Measurements from ENCODE around the gene SMIM15. TPM values are rescaled to one million over a fixed set of nuclear protein-coding genes. Genes with fewer than 3 reads are reported as not detected.

Gene SMIM15
- total and polyA plus RNA-seq, 4 donors: 27.1 to 50.3 (median 34.4) TPM

GRCh38 chr5:61142811-61143210 lies 19.5 kb downstream of the SMIM15 start:
- no peak overlapping the region for H3K9ac ChIP-seq (ENCODE audit: insufficient read depth in 1 of 2, low read length in 2 of 2)
- no peaks in the 10 kb centered on the region for H3K36me3 ChIP-seq (ENCODE audit: control insufficient read depth in 4 of 4, insufficient read depth in 4 of 4, low read length in 4 of 4)
- H3K9me3 ChIP-seq (ENCODE audit: control insufficient read depth in 4 of 4, insufficient read depth in 3 of 4, low read length in 3 of 4): no peaks in the 10 kb centered on the region
- DNase-seq (no peak), ATAC-seq (ENCODE audit: insufficient read depth, low FRiP score) (no peak)
- WGBS, 2 donors: 78 to 86% methylated on average over 3 of the region's 3 CpGs
- no peaks in the 10 kb centered on the region for H3K27me3 ChIP-seq (ENCODE audit: control insufficient read depth in 3 of 3, insufficient read depth in 3 of 3, low read length in 2 of 3)
- H3K4me3 ChIP-seq: no peak overlapping the region
- peaks cover 0 to 11% (median 0%) of the 10 kb centered on the region in 5 donors for H3K4me1 ChIP-seq (ENCODE audit: control insufficient read depth in 5 of 5, insufficient read depth in 5 of 5, low read length in 5 of 5)
- no peak for TF ChIP-seq CTCF (IDR thresholded peaks at IDR 0.05; ENCODE audit: control extremely low read depth, extremely low read depth)
- no peak overlapping the region for H3K27ac ChIP-seq (ENCODE audit: low read depth in 1 of 2, low read length in 1 of 2)

- TF ChIP-seq CTCF (IDR thresholded peaks at IDR 0.05; ENCODE audit: control extremely low read depth, extremely low read depth): no peak
- no peak for ATAC-seq (ENCODE audit: insufficient read depth, low FRiP score)
- Histone ChIP-seq H3K36me3 (ENCODE audit: control insufficient read depth in 4 of 4, insufficient read depth in 4 of 4, low read length in 4 of 4) (no peaks in the 10 kb centered on the region), H3K27ac (ENCODE audit: low read depth in 1 of 2, low read length in 1 of 2) (no peak overlapping the region), H3K9me3 (ENCODE audit: control insufficient read depth in 4 of 4, insufficient read depth in 3 of 4, low read length in 3 of 4) (no peaks in the 10 kb centered on the region), H3K9ac (ENCODE audit: insufficient read depth in 1 of 2, low read length in 2 of 2) (no peak overlapping the region), H3K27me3 (ENCODE audit: control insufficient read depth in 3 of 3, insufficient read depth in 3 of 3, low read length in 2 of 3) (no peaks in the 10 kb centered on the region), H3K4me3 (no peak overlapping the region), H3K4me1 (ENCODE audit: control insufficient read depth in 5 of 5, insufficient read depth in 5 of 5, low read length in 5 of 5) (peaks cover 0 to 13% (median 0%) of the 10 kb centered on the region in 5 donors)
- 82 to 84% methylated on average over 1 of the region's 1 CpG for WGBS, 2 donors
- no peak for DNase-seq
Observed at GRCh38 chr5:61142391-61142790, 19.9 kb downstream of the SMIM15 start.

GRCh38 chr5:61141801-61142200 lies 20.5 kb downstream of the SMIM15 start:
- TF ChIP-seq CTCF (IDR thresholded peaks at IDR 0.05; ENCODE audit: control extremely low read depth, extremely low read depth): no peak
- no peak for DNase-seq
- Histone ChIP-seq H3K9me3 (ENCODE audit: control insufficient read depth in 4 of 4, insufficient read depth in 3 of 4, low read length in 3 of 4) (no peaks in the 10 kb centered on the region), H3K9ac (ENCODE audit: insufficient read depth in 1 of 2, low read length in 2 of 2) (no peak overlapping the region), H3K27ac (ENCODE audit: low read depth in 1 of 2, low read length in 1 of 2) (no peak overlapping the region), H3K4me1 (ENCODE audit: control insufficient read depth in 5 of 5, insufficient read depth in 5 of 5, low read length in 5 of 5) (peaks cover 0 to 13% (median 0%) of the 10 kb centered on the region in 5 donors), H3K4me3 (no peak overlapping the region), H3K27me3 (ENCODE audit: control insufficient read depth in 3 of 3, insufficient read depth in 3 of 3, low read length in 2 of 3) (no peaks in the 10 kb centered on the region), H3K36me3 (ENCODE audit: control insufficient read depth in 4 of 4, insufficient read depth in 4 of 4, low read length in 4 of 4) (no peaks in the 10 kb centered on the region)
- no peak for ATAC-seq (ENCODE audit: insufficient read depth, low FRiP score)
- 51 to 82% methylated on average over 1 of the region's 1 CpG for WGBS, 2 donors

- no peak overlapping the region for H3K4me3 ChIP-seq
- peaks cover 0 to 13% (median 0%) of the 10 kb centered on the region in 5 donors for H3K4me1 ChIP-seq (ENCODE audit: control insufficient read depth in 5 of 5, insufficient read depth in 5 of 5, low read length in 5 of 5)
- 85 to 93% methylated on average over 4 of the region's 4 CpGs for WGBS, 2 donors
- H3K9ac ChIP-seq (ENCODE audit: insufficient read depth in 1 of 2, low read length in 2 of 2): no peak overlapping the region
- ATAC-seq (ENCODE audit: insufficient read depth, low FRiP score) (no peak), DNase-seq (no peak)
- H3K27ac ChIP-seq (ENCODE audit: low read depth in 1 of 2, low read length in 1 of 2): no peak overlapping the region
- TF ChIP-seq CTCF (IDR thresholded peaks at IDR 0.05; ENCODE audit: control extremely low read depth, extremely low read depth): no peak
- no peaks in the 10 kb centered on the region for H3K9me3 ChIP-seq (ENCODE audit: control insufficient read depth in 4 of 4, insufficient read depth in 3 of 4, low read length in 3 of 4)
- H3K27me3 ChIP-seq (ENCODE audit: control insufficient read depth in 3 of 3, insufficient read depth in 3 of 3, low read length in 2 of 3): no peaks in the 10 kb centered on the region
- H3K36me3 ChIP-seq (ENCODE audit: control insufficient read depth in 4 of 4, insufficient read depth in 4 of 4, low read length in 4 of 4): no peaks in the 10 kb centered on the region
Observed at GRCh38 chr5:61139931-61140330, 22.3 kb downstream of the SMIM15 start.

Data from lung (tissue), 12 donors.